ENCODE data around the gene PREX1. TPM values are rescaled to one million over a fixed set of nuclear protein-coding genes. Genes with fewer than 3 reads are reported as not detected.

PREX1 gene
- total RNA-seq, 1 donor from 2014 or later = 20.8 TPM

DNA sequence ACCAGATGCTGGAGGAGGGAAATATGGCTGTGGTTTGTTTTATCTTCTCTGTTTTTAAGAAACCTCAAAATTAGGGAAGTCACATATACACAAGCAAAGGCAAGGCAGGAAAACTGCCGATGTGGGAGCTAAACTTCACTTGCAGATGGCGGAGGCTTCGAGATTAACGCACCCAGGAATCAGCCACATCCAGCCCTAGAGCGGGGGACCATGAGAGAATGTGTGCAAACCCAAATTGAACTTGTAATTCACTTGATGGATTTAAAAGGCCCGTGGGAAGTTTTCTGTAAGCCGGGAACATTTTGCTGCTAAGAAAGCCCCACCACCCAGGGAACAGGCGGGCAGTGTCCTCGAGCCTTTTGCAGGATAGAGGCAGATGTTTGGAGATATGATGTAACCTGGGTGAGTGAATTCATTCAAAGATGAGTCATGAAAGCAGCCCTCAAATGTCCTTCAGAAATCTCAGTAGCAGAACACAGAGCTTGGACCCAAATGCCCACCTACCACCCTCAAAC, 39.9 kb downstream of the PREX1 start:
- Mint-ChIP-seq H3K27me3 (peaks cover 21% of the 10 kb centered on the region), H3K36me3 (no peaks in the 10 kb centered on the region), H3K4me1 (ENCODE audit: unreplicated experiment) (peaks cover 28% of the 10 kb centered on the region), H3K4me3 (no peak overlapping the region), H3K27ac (peak overlapping the region; percentile 66), H3K9me3 (no peaks in the 10 kb centered on the region)
- no peak for DNase-seq (ENCODE audit: extremely low spot score, unreplicated experiment)
- no peak for TF ChIP-seq CTCF (conservative IDR thresholded peaks at IDR 0.05)

- peaks cover 28% of the 10 kb centered on the region for H3K4me1 Mint-ChIP-seq (ENCODE audit: unreplicated experiment)
- no peak for TF ChIP-seq CTCF (conservative IDR thresholded peaks at IDR 0.05)
- H3K27ac Mint-ChIP-seq = peak overlapping the region; percentile 66
- H3K36me3 Mint-ChIP-seq = no peaks in the 10 kb centered on the region
- DNase-seq (ENCODE audit: extremely low spot score, unreplicated experiment) = no peak
- H3K27me3 Mint-ChIP-seq = peaks cover 21% of the 10 kb centered on the region
- H3K9me3 Mint-ChIP-seq = no peaks in the 10 kb centered on the region
- peak overlapping the region; percentile 39 for H3K4me3 Mint-ChIP-seq
Observed at GRCh38 chr20:48786951-48787705, 40.7 kb downstream of the PREX1 start.

DNA sequence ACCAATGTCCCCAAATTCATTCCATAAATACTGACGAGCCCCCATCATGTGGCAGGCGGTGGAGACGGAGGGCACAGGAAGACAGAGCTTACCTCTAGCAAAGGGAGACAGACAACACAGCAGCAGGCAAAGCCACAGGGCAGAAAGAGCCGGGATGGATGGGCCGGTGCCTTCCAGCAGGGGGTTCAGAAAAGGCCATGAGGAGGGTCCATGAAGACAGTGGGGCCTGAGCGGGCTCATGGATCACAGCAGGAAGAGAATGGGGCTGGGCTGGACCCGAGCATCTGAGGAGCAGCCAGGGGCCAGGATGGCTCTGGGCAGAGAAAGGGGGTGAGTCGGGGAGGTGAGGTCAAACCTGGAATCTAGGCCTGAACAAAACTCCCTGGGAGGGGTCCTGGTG, 42.0 kb downstream of the PREX1 start:
- Mint-ChIP-seq H3K36me3 (no peaks in the 10 kb centered on the region), H3K9me3 (no peaks in the 10 kb centered on the region)

GRCh38 chr20:48785256-48785655, 42.5 kb downstream of the PREX1 start:
- Mint-ChIP-seq H3K36me3 (no peaks in the 10 kb centered on the region), H3K27ac (no peak overlapping the region), H3K4me3 (no peak overlapping the region), H3K27me3 (peaks cover 21% of the 10 kb centered on the region), H3K4me1 (ENCODE audit: unreplicated experiment) (peaks cover 18% of the 10 kb centered on the region), H3K9me3 (no peaks in the 10 kb centered on the region)
- no peak for TF ChIP-seq CTCF (conservative IDR thresholded peaks at IDR 0.05)
- DNase-seq (ENCODE audit: extremely low spot score, unreplicated experiment) = no peak

More for the DNA sequence above, 42.0 kb downstream of the PREX1 start:
- Mint-ChIP-seq H3K4me3 (no peak overlapping the region), H3K27me3 (peaks cover 21% of the 10 kb centered on the region), H3K27ac (no peak overlapping the region), H3K4me1 (ENCODE audit: unreplicated experiment) (peaks cover 24% of the 10 kb centered on the region)
- DNase-seq (ENCODE audit: extremely low spot score, unreplicated experiment) = no peak
- TF ChIP-seq CTCF (conservative IDR thresholded peaks at IDR 0.05) = no peak

DNA sequence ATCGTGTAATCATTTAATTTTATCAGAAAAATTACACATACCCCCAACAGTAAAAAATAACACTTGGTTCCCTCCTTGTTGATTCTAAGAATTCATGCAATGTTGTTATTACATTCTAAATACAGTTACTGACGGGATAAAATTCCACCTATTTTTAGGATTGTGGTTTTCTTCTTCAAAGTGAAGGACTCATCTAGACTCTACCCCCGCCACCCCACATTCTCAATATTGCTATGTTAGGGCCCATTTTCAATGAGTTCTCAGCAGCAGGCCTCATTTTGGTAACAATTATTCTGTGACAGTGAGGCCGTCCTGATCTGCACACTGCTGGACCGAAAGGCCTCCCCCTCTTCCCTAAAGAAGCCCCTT, 43.5 kb downstream of the PREX1 start:
- Mint-ChIP-seq H3K4me1 (ENCODE audit: unreplicated experiment) (peaks cover 15% of the 10 kb centered on the region), H3K9me3 (peaks cover 6% of the 10 kb centered on the region), H3K4me3 (no peak overlapping the region), H3K27me3 (peaks cover 11% of the 10 kb centered on the region), H3K27ac (no peak overlapping the region), H3K36me3 (peaks cover 5% of the 10 kb centered on the region)
- TF ChIP-seq CTCF (conservative IDR thresholded peaks at IDR 0.05) = no peak
- DNase-seq (ENCODE audit: extremely low spot score, unreplicated experiment) = no peak

Data from type B pancreatic cell (in vitro differentiated cells).